K562 (cell line): ENCODE measurements around the gene GET4. TPM values are rescaled to one million over a fixed set of nuclear protein-coding genes. Genes with fewer than 3 reads are reported as not detected.

Source experiments
- ATAC-seq: fragments of 200-7000 bp; cut with Tn5 transposase; 3 replicates; pipeline ENCODE4 v1.9.1; 2020; ENCODE audit warnings: moderate library complexity
- BruUV-seq: library from RNA; stranded (reverse); fragments of 400-500 nt; replicated peaks from 2 replicates; lab custom pipeline; 2021; lab: Mats Ljungman, UMichigan
- CTCF ChIA-PET: fragments of 300-600 bp; formaldehyde crosslinking; extraction: SDS; loops from one replicate; lab custom pipeline; 2021; ENCODE audit warnings: low intra/inter-chr PET ratio; lab: Yijun Ruan, JAX
- POLR2A ChIA-PET: fragments of 300-600, 350-650 bp; sonication (Branson Sonifier 250); formaldehyde crosslinking; extraction: SDS; loops from one replicate; lab custom pipeline; 2021; ENCODE audit warnings: antibody characterized with exemption, inconsistent platforms; lab: Yijun Ruan, JAX
- DNase-seq, 4 experiments: peaks; one replicate each; pipeline versions ENCODE4 v3.0.0 to v3.0.0-alpha.2; 2011 to 2018; ENCODE audit warnings: low spot score in 3 of 4, mixed read lengths in 3 of 4; ENCODE audit errors: extremely low read depth in 1 of 4
- FAIRE-seq: peaks from 2 replicates; lab custom pipeline; 2011; peaks lifted over from hg19 to GRCh38; lab: Jason Lieb, UNC
- H2AFZ ChIP-seq: 2 replicates; pipeline ENCODE4 v1.6.0; 2011; ENCODE audit warnings: low read depth, low read length, control low read depth, inconsistent platforms
- H3K27ac ChIP-seq: fragments of 200-600 bp; 3 replicates; pipeline ENCODE4 v1.8.0; 2011; ENCODE audit warnings: low read depth, mild to moderate bottlenecking, control low read depth, inconsistent platforms, low read length, moderate library complexity, mixed read lengths; ENCODE audit errors: extremely low read depth
- H3K27me3 ChIP-seq, 2 experiments: fragments of 300-600 bp in 1 of 2; 2 replicates in 1 of 2; 3 replicates in 1 of 2; pipeline versions ENCODE4 v1.6.0 to v1.8.0; 2011; ENCODE audit warnings: inconsistent platforms in 2 of 2, low read length in 2 of 2, mild to moderate bottlenecking in 1 of 2, mixed read lengths in 1 of 2, moderate library complexity in 1 of 2; ENCODE audit not compliant: control insufficient read depth in 2 of 2, insufficient read depth in 2 of 2
- H3K36me3 ChIP-seq: fragments of 300-600 bp; 3 replicates; pipeline ENCODE4 v1.8.0; 2011; ENCODE audit warnings: mild to moderate bottlenecking, low read length, inconsistent platforms; ENCODE audit not compliant: control insufficient read depth, insufficient read depth
- H3K4me1 ChIP-seq, 2 experiments: fragments of 200-600 bp in 1 of 2; replicated peaks in 1 of 2; 2 replicates in 1 of 2; 3 replicates in 1 of 2; pipeline versions ENCODE4 v1.5.1 to v1.8.0; 2011; ENCODE audit warnings: inconsistent platforms in 2 of 2, low read length in 2 of 2, mild to moderate bottlenecking in 1 of 2, mixed read lengths in 1 of 2, moderate library complexity in 1 of 2; ENCODE audit not compliant: control insufficient read depth in 2 of 2, insufficient read depth in 2 of 2
- H3K4me2 ChIP-seq: 2 replicates; pipeline ENCODE4 v1.6.1; 2011; ENCODE audit warnings: low read length, control low read depth, inconsistent platforms, mixed read lengths; ENCODE audit not compliant: insufficient read depth
- H3K4me3 ChIP-seq: fragments of 200-600 bp; sonication (generic), shearing (Covaris generic); 2 replicates; pipeline ENCODE4 v1.5.1; 2016; ENCODE audit warnings: control low read depth, inconsistent platforms
- H3K79me2 ChIP-seq: fragments of 200-600 bp; 3 replicates; pipeline ENCODE4 v1.8.0; 2011; ENCODE audit warnings: low read length, inconsistent platforms; ENCODE audit not compliant: control insufficient read depth, insufficient read depth
- H3K9ac ChIP-seq, 2 experiments: 2 replicates each; pipeline versions ENCODE4 v1.6.0 to v1.6.1; 2011; ENCODE audit warnings: low read depth in 2 of 2, low read length in 2 of 2, control low read depth in 1 of 2, inconsistent platforms in 1 of 2, mild to moderate bottlenecking in 1 of 2, mixed read lengths in 1 of 2; ENCODE audit not compliant: insufficient read depth in 1 of 2
- H3K9me1 ChIP-seq: one replicate; pipeline ENCODE4 v1.6.0; 2011; ENCODE audit warnings: inconsistent platforms, mild to moderate bottlenecking, low read length, moderate library complexity; ENCODE audit not compliant: control insufficient read depth, insufficient read depth
- H3K9me3 ChIP-seq: replicated peaks from 2 replicates; pipeline ENCODE4 v1.5.1; 2011; ENCODE audit warnings: low read depth, low read length, inconsistent platforms; ENCODE audit not compliant: control insufficient read depth, insufficient read depth
- H4K20me1 ChIP-seq: replicated peaks from 2 replicates; pipeline ENCODE4 v1.6.1; 2011; ENCODE audit warnings: low read length, inconsistent platforms, mixed read lengths; ENCODE audit not compliant: control insufficient read depth, insufficient read depth
- BRD4 ChIP-seq: fragments of 200-600 bp; sonication (generic); IDR thresholded peaks from 2 replicates; pipeline ENCODE4 v1.6.1; 2017; ENCODE audit warnings: inconsistent platforms
- CCAR2 ChIP-seq: fragments of 200-400 bp; formaldehyde crosslinking; IDR thresholded peaks from 2 replicates; pipeline ENCODE4 v1.6.1; 2017; ENCODE audit warnings: mild to moderate bottlenecking, low read depth, low read length
- CREM ChIP-seq: IDR thresholded peaks from 2 replicates; pipeline ENCODE4 v1.6.1; 2014; ENCODE audit warnings: antibody characterized with exemption, low read depth
- E4F1 ChIP-seq: fragments of 250-450 bp; sonication (Bioruptor Pico); IDR thresholded peaks from 2 replicates; pipeline ENCODE4 v1.5.0; 2021; ENCODE audit warnings: mild to moderate bottlenecking, borderline replicate concordance
- FOXP4 ChIP-seq: sonication (generic); formaldehyde crosslinking; IDR thresholded peaks from 2 replicates; pipeline ENCODE4 v1.8.0; 2022; ENCODE audit warnings: mild to moderate bottlenecking, missing genetic modification reagents, borderline replicate concordance
- HOMEZ ChIP-seq: fragments of 250-450 bp; sonication (Bioruptor Pico); IDR thresholded peaks from 2 replicates; pipeline ENCODE4 v1.4.0; 2020; ENCODE audit warnings: mild to moderate bottlenecking, moderate library complexity
- HSF4 ChIP-seq: fragments of 250-450 bp; sonication (Bioruptor Pico); IDR thresholded peaks from 2 replicates; pipeline ENCODE4 v2.1.2; 2022; ENCODE audit warnings: mild to moderate bottlenecking, moderate library complexity, borderline replicate concordance
- KAT8 ChIP-seq: fragments of 450-650 bp; IDR thresholded peaks from 2 replicates; pipeline ENCODE4 v1.6.1; 2016; ENCODE audit warnings: low read depth, mild to moderate bottlenecking
- RB1 ChIP-seq: fragments of 450-650 bp; IDR thresholded peaks from 2 replicates; pipeline ENCODE4 v1.6.1; 2017; ENCODE audit warnings: low read depth, mild to moderate bottlenecking
- SAFB2 ChIP-seq: fragments of 200-400 bp; formaldehyde crosslinking; IDR thresholded peaks from 2 replicates; pipeline ENCODE4 v1.6.1; 2018; ENCODE audit warnings: borderline replicate concordance, low read length, low read depth, moderate library complexity; ENCODE audit not compliant: severe bottlenecking
- TAF7 ChIP-seq: fragments of 450-650 bp; IDR thresholded peaks from 2 replicates; pipeline ENCODE4 v1.6.1; 2016; ENCODE audit warnings: missing genetic modification characterization, missing compliant biosample characterization
- TFE3 ChIP-seq: fragments of 450-650 bp; formaldehyde crosslinking; IDR thresholded peaks from 2 replicates; pipeline ENCODE4 v1.4.0; 2020; ENCODE audit warnings: mild to moderate bottlenecking, mixed read lengths
- ZFP30 ChIP-seq: fragments of 250-450 bp; sonication (Bioruptor Pico); IDR thresholded peaks from 2 replicates; pipeline ENCODE4 v1.8.0; 2022; ENCODE audit warnings: moderate library complexity, mild to moderate bottlenecking, inconsistent platforms, borderline replicate concordance
- ZFX ChIP-seq: sonication (generic); formaldehyde crosslinking; IDR thresholded peaks from 2 replicates; pipeline ENCODE4 v1.8.0; 2022; ENCODE audit warnings: mild to moderate bottlenecking, missing genetic modification reagents, moderate library complexity
- ZNF431 ChIP-seq: sonication (generic); formaldehyde crosslinking; IDR thresholded peaks from 2 replicates; pipeline ENCODE4 v1.8.0; 2022; ENCODE audit warnings: mild to moderate bottlenecking, missing genetic modification reagents
- ZNF717 ChIP-seq: fragments of 250-450 bp; sonication (Bioruptor Pico); IDR thresholded peaks from 2 replicates; pipeline ENCODE4 v1.5.0; 2021
- WGBS: fragments of 100-300 bp; shearing (Covaris generic); methylation state at CpG from one replicate; pipeline ENCODE4 v1.1.6; 2016; ENCODE audit warnings: low coverage, mixed read lengths; ENCODE audit not compliant: insufficient coverage; ENCODE audit errors: missing lambda C conversion rate; 5-methylcytosine and 5-hydroxymethylcytosine counted together
- in situ Hi-C: fragments of 300-500 bp; cut with MboI; formaldehyde crosslinking; loops from 4 replicates; pipeline ENCODE4 v1.15.0; 2018; ENCODE audit warnings: inconsistent platforms, mixed read lengths
- intact Hi-C: fragments of 100-400 bp; cut with micrococcal nuclease; formaldehyde crosslinking; loops from 2 replicates; pipeline ENCODE4 v1.14.2; 2022
- polyA plus RNA-seq, 8 experiments: library from polyadenylated mRNA; depleted of rRNA in 4 of 8; stranded (reverse) in 5 of 8; unstranded in 3 of 8; fragments of >200 nt; fragmentation: Nextera tagmentation in 2 of 8; fragmentation: Illumina TruSeq in 1 of 8; extraction: Ambion mirVana in 2 of 8; extraction: Trizol in 1 of 8; gene quantifications; 2 replicates each; pipeline versions ENCODE4 v1.2.1 to v1.2.3, GENCODE V29; 2011 to 2014; ENCODE audit warnings: inconsistent platforms in 1 of 8, missing spikeins in 1 of 8
- total RNA-seq, 7 experiments: library from RNA; depleted of rRNA in 6 of 7; stranded (reverse); fragments of >200 nt in 6 of 7; fragmentation: Illumina TruSeq in 2 of 7; extraction: Trizol in 2 of 7; gene quantifications; 2 replicates each; pipeline versions ENCODE4 v1.2.1 to v1.2.3, GENCODE V29; 2011 to 2021; ENCODE audit warnings: low replicate concordance in 1 of 7

GET4 gene
- total and polyA plus RNA-seq, 9 of the 15 experiments (the other 6 are each of a cell fraction or from before 2014, with no cell fraction given), result 0.99 to 122 (median 40.4) TPM

GRCh38 chr7:860149-860548 is 16.2 kb upstream of the GET4 start:
- in situ Hi-C loops (no loop called here), intact Hi-C loops (no loop called here)
- FAIRE-seq (no peak), ATAC-seq (no peak), DNase-seq (no peak)
- H3K4me3 ChIP-seq, result no peak overlapping the region
- H3K9me1 ChIP-seq, result peaks cover 4% of the 10 kb centered on the region
- ChIA-PET POLR2A (interaction anchor here (0.5 to 1.7 kb wide), 2 partner anchors 12 to 446 kb away, joined by 3 to 9 read pairs; no protein-coding TSS in a partner anchor), CTCF (no interaction called here)
- H4K20me1 ChIP-seq, result 0 out of 2 replicates have a peak, but pooled peaks cover 5% of the 10 kb centered on the region
- H3K36me3 ChIP-seq, result peaks cover 87% of the 10 kb centered on the region
- no peak overlapping the region for H3K4me2 ChIP-seq
- peaks cover 14 to 29% of the 10 kb centered on the region in 2 experiments; a peak in 4 of 5 replicates for H3K4me1 ChIP-seq
- no peak overlapping the region for H3K27ac ChIP-seq
- no peak overlapping the region for H2AFZ ChIP-seq
- H3K79me2 ChIP-seq, result no peaks in the 10 kb centered on the region
- BruUV-seq, result no TSS peak
- H3K9me3 ChIP-seq, result no peaks in the 10 kb centered on the region
- no peaks in the 10 kb centered on the region for H3K27me3 ChIP-seq
- H3K9ac ChIP-seq, result peak overlapping the region in 1 of 2 experiments; percentile 33; a peak in 1 of 4 replicates
- 95% methylated on average over 17 of the region's 21 CpGs for WGBS
- no peak for TF ChIP-seq CCAR2
- TF ChIP-seq ZFX (CRISPR knock-in tag), result no peak
- TF ChIP-seq ZNF717 (CRISPR knock-in tag), result no peak
- no peak for TF ChIP-seq E4F1 (CRISPR knock-in tag)
- TF ChIP-seq CREM, result no peak
- no peak for TF ChIP-seq SAFB2
- TF ChIP-seq KAT8, result no peak
- no peak for TF ChIP-seq BRD4
- no peak for TF ChIP-seq ZFP30 (CRISPR knock-in tag)
- TF ChIP-seq HSF4, result no peak
- no peak for TF ChIP-seq RB1
- TF ChIP-seq TFE3 (CRISPR knock-in tag), result no peak
- no peak for TF ChIP-seq FOXP4
- no peak for TF ChIP-seq HOMEZ
- no peak for TF ChIP-seq ZNF431 (CRISPR knock-in tag)
- TF ChIP-seq TAF7, result no peak
